ENCODE data around the gene MRS2.
"Not testable (repeated sequence)": the region's sequence is repeated elsewhere in the genome, so short reads cannot be mapped to it uniquely, and the experiment has no call there.

Gene MRS2

GRCh38 chr6:24402697-24403500, at the start of gene MRS2:
Gene MRS2, plus strand, starts transcription at chr6:24402936. Its CDS starts 111 bp downstream, at chr6:24403047.
- peak; percentile 89 to 96 for DNase-seq

- DNase-seq = no peak
Observed at GRCh38 chr6:24353861-24354260, 48.9 kb upstream of the MRS2 start.

- no peak for DNase-seq
Observed at GRCh38 chr6:24355393-24355792, 47.3 kb upstream of the MRS2 start.

GRCh38 chr6:24356310-24356973, 46.3 kb upstream of the MRS2 start:
- DNase-seq = peak in 1 of 2 experiments; percentile 18

- DNase-seq = peak; percentile 84 to 89
Observed at GRCh38 chr6:24357336-24358218, 45.2 kb upstream of the MRS2 start, which contains the start of gene DCDC2. Gene DCDC2, minus strand, starts transcription at chr6:24358059. Its CDS starts 309 bp downstream, at chr6:24357750.

- DNase-seq = peak in 1 of 2 experiments; percentile 38
Observed at GRCh38 chr6:24358219-24358821, 44.4 kb upstream of the MRS2 start.

GRCh38 chr6:24359640-24360454, 42.9 kb upstream of the MRS2 start:
- peak; percentile 95 to 97 for DNase-seq

- DNase-seq = not testable (repeated sequence)
Observed at GRCh38 chr6:24362363-24362762, 40.4 kb upstream of the MRS2 start.

GRCh38 chr6:24365103-24365633, 37.6 kb upstream of the MRS2 start:
- DNase-seq = not testable (repeated sequence)

GRCh38 chr6:24374612-24375011, 28.1 kb upstream of the MRS2 start:
- DNase-seq = no peak

- DNase-seq = no peak
Observed at GRCh38 chr6:24376871-24377270, 25.9 kb upstream of the MRS2 start.

GRCh38 chr6:24378473-24379097, 24.2 kb upstream of the MRS2 start:
- DNase-seq = no peak

- DNase-seq = no peak
Observed at GRCh38 chr6:24381476-24382219, 21.1 kb upstream of the MRS2 start.

GRCh38 chr6:24382220-24382540, 20.6 kb upstream of the MRS2 start:
- DNase-seq = no peak

GRCh38 chr6:24382891-24383494, 19.7 kb upstream of the MRS2 start:
- not testable (repeated sequence) for DNase-seq

- DNase-seq = not testable (repeated sequence)
Observed at GRCh38 chr6:24384369-24385130, 18.2 kb upstream of the MRS2 start.

- no peak for DNase-seq
Observed at GRCh38 chr6:24385536-24386269, 17.0 kb upstream of the MRS2 start.

GRCh38 chr6:24387818-24388217, 14.9 kb upstream of the MRS2 start:
- DNase-seq = no peak

All from NCI-H2081 (cell line).